NCI-H128 (cell line): Measurements from ENCODE around the gene PARP1.

ENCODE experiments used
- DNase-seq: peaks from one replicate; lab custom pipeline; 2025; ENCODE audit not compliant: unreplicated experiment; lab: John Stamatoyannopoulos, UW

The PARP1 gene

GRCh38 chr1:226407199-226407496, 745 bp downstream of the PARP1 start:
- no peak for DNase-seq

DNA sequence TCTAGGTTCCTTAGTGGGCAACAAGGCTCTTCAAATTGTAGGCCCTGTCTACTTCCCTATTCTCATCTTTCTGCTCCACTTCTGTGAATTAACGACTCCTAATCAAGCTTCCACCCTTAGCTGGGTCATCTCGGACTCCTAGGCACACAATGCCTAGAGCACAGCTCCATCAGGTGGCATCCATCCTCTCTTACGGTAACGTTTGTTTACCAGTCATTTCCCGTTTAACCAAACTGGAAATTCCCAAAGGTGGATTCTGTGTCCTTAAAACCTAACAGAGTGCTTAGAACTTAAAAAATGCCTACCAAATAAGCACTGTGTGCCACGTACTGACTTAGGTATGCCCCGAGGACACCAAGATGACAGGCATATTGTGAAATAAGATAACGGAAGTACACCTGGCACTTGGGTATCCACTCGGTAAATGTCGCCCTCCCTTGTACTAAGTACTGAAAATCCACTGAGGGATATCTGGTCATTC, 1.5 kb downstream of the PARP1 start:
- no peak for DNase-seq

GRCh38 chr1:226405411-226405988, 2.4 kb downstream of the PARP1 start:
- DNase-seq, result no peak

DNA sequence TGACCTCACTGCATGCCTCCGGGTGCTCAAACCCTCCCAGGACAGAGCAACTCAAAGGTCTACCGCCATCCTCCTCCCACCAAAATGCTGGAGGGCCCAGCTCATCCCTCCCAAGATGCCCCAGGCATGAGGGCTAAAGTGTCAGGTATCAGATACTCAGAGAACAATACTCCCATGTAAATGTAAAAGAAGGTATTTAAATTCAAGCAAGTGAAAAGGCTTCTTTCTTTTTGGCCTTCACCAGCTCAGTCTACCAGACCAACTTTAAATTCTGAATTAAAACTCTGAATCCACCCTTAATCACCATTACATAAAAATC, 3.0 kb downstream of the PARP1 start:
- no peak for DNase-seq

- no peak for DNase-seq
Measured at GRCh38 chr1:226404063-226404903, 3.6 kb downstream of the PARP1 start.

DNA sequence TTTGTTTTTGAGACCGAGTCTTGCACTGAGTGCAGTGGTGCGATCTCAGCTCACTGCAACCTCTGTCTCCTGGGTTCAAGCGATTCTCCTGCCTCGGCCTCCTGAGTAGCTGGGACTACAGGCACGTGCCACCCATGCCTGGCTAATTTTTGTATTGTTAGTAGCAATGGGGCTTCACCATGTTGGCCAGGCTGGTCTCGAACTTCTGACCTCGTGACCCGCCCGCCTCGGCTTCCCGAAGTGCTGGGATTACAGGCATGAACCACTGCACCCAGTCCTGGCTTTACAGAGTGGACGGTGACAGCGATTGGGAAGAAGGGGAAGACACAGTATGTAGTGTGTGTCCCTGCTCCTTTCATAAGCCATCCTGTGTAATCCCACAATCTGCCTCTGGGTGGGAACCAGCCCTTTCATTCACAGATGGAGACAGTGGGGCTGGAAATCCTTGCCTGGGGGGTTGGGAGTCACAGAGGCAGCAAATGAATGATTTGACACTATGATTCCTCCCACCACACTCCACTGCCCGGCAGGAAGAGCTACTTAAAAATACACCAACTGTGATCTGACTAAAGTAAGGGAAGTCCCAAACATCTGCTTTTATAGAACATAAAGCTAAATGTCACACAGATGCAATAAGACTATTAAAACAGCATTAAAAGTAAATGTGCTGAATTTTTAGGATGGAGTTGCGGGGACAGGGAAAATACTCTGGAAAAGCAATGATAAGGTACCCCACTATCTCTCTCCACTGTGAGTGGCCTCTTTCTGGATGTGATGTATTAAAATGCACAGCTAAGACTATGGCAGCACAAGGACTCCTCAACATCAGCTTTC, 4.5 kb downstream of the PARP1 start:
- DNase-seq, result no peak

DNA sequence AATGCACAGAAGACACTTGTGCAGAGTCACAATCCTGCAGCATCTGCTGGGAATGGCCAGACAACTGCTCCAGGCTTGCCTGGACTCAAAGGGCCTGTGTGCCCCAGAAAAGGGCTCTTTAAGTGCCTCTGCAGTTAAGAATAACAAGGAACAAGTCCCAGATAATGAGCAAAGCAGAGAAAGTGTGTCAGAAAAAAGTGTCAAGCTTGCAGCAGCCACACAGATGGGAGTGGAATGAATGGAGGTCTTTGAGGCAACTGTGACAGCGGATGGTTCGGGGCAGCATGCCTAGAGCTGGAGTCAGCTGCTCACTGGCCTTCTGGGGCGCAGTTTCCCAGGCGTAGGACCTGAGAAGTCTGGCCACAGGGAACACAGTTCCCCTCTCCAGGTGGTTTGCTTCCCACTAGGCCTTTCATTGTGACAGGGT, 5.1 kb downstream of the PARP1 start:
- DNase-seq, result no peak

DNA sequence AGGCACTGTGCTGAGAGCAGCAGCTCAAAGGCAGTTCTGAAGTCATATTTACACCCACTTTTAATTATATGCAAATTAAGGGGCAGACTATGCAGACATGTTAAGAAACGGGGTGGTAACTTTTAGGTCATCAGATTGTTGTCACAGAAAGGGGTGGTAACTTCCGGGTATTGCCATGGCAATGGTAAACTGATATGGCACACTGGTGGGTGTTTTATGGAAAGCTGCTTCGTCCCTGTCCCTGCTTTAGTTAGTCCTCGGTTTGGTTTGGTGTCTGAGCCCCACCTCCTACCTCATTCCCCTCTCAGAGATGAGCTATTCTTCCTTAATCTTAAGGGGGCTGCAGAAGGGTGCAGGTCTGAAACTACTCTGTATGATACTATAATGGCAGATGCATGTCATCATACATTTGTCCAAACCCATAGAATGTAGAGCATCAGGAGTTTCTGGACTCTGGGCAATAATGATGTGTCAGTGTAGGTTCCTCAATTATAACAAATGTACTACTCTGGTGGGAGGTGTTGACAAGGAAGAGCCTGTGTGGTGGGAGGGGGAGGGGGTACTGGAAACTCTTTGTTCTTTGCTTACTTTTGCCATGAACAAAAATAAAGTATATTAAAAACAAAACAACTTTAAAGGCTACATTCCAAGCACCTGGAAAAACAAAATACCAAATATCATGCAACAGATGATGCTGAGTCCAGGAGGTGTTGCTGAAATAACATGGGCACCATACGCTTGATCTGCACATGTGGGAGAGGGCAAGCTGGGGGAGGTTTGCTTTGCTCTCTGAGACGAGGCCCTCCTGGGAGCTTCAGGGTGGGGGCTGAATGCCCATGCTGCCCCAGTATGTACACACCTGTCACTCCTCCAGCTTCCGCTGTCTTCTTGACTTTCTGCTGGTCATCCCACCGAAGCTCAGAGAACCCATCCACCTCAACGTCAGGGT, 6.3 kb downstream of the PARP1 start:
- no peak for DNase-seq

DNA sequence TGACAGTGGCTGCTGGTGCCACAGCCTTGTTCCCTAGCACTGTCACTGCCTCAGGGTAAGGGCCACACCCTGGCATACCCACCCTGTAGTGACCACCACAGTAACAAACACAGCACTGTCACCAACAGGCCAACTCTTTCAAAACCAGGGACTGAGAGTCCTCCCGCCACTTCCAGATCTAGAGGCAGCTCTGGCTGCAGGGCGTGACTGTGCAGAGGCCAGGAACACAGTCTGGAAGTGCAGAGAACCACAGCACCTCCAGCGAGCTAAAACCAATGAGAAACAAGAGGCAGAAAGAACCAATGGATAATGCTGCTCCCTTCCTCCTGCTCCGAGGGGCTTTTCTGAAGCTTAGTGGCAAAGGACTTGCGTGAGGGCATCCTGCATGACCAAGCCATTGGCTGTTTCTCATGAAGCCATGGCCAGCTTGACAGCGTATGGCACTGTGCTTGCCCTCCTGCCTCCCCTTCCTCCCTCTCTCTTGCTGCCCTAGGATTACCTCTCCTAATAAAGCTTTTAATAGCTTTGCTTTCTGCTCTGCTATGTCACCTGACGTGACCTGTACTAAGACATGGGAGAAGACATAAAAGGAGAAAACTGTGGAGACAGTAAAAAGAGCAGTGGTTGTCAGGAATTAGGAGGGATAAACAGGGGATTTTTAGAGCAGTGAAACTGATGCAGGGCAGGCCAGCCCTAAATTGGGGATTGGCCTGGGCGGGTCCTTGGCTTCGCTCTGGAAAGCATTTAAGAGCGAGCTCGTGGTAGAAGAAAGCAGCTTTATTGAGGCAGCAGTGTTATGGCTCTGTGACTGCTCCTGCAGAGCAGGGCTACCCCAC, 7.2 kb downstream of the PARP1 start:
- DNase-seq, result no peak

- DNase-seq, result no peak
Measured at GRCh38 chr1:226397955-226398636, 9.8 kb downstream of the PARP1 start.

DNA sequence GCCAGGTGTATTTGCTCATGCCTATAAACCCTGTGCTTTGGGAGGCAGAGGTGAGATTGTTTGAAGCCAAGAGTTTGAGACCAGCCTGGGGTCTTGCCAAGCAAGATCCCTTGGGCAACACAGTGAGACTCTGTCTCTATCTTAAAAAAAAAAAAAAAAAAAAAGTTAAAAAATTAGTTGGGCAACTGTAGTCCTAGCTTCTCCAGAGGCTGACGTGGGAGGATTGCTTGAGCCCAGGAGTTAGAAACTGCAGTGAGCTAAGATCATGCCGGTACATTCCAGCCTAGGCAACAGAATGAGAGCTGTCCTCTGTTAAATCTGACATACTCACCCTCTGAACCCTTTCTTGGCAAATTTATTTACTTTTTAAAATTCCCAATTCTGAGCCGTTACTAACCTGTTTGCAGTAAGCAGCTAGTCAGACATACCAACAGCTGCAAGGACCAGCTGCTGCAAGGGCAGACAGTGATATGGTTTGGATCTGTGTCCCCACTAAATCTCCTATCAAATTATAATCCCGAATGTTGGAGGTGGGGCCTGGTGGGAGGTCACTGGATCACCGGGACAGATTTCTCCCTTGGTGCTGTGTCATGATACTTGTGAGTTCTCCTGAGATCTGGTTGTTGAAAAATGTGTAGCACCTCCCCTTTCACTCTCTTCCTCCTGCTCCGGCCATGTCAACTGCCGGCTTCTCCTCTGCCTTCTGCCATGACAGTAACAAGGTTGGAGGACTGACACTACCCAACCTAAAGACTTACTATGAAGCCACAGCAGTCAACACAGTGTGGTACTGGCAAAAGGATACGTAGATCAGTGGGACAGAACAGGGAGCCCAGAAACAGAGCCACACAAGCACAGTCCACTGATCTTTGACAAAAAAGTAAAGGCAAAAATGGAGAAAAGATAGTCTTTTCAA, 10.6 kb downstream of the PARP1 start:
- no peak for DNase-seq

DNA sequence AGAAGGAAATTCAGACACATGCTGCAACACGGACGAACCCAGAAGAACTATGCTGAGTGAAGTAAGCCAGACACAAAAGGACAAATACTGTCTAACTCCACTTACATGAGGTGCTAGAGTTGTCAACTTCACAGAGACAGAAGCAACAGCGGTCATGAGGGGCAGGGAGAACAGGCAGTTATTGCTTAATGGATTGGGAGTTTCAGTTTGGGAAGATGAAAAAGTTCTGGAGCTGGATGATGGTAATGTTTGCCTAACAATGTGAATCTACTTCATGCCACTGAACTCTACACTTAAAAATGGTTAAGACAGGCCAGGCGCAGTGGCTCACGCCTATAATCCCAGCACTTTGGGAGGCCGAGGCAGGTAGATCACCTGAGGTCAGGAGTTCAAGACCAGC, 12.1 kb downstream of the PARP1 start:
- DNase-seq, result no peak

GRCh38 chr1:226394462-226394861, 13.4 kb downstream of the PARP1 start:
- DNase-seq, result no peak

- DNase-seq, result no peak
Measured at GRCh38 chr1:226390681-226391080, 17.2 kb downstream of the PARP1 start.

DNA sequence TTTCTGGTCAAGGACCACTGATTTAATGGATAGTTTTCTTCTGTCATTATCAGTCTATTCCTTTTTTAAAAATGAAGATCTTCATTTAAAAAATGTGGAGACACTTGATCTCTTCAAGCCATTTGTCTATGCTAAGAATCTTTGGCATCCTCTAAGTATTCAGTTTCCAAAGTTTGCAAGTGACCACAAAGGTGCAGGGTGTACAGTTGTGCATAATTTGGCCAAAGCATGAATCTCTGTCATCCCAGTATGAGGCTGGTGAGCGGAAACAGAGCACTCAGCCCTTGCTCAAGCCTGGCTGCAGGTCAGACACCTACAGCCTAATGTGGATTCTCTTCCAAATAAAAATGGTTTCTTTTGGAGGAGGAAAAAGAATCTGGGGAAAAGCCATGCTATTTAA, 19.8 kb downstream of the PARP1 start:
- DNase-seq, result no peak

DNA sequence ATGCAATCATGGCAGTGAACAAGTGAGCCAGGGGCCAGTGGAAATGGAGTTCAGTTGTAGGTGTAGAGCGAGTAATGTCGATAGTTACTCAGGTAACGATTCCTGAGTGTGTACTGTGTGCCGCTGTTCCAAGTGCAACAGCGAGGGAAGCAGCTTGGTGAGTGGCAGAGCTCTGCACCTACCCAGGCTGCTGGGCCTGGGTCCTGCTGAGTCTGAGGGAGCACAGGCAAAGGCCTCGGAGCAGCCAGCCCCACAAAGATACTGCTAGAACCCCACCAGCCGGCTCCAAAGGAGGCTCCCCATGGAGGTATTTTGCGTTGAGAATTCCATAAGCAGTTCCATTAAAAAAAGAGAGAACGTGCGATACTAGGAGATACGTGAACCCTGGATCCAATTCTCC, 23.2 kb downstream of the PARP1 start:
- DNase-seq, result no peak

DNA sequence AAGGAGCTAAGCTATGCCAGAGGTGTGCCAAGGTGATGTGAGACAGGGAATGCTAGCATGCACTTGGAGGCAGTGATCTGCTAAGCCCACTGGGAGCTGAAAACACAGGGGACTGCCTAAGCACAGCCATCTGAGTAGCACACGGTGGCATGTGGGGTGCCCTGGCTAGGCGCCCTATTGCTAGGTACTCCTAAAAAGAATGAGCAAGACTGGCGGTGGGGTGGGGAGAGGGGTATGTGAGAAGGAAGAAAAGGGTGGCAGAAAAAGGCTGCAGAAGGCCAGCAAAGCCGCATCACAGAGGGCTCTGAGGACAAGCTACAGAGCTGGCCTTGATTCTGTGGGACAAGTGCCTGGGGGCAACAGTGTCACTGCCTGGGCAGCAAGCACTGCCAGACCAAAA, 23.9 kb downstream of the PARP1 start:
- no peak for DNase-seq

DNA sequence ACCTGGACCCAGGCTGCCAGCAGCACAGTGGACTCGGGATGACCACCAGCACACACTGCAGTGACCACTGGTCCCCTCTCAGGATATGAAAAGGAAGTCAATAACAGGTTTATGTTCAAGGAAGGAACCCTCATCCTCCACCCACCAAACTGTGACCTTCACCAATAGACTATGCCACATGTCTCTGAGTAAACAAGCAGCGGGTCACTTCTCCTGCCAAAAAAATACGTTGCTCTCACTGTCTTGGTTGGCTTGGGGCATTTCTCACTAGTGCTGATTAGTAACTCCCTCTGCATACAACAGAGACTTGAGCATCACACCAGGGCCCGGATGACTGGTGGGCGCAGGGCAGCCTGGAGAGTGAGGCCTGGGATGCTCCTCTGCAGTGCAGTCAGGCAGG, 25.9 kb downstream of the PARP1 start:
- DNase-seq, result no peak
